K562 (cell line): Measurements from ENCODE around the gene OR5A1. TPM values are rescaled to one million over a fixed set of nuclear protein-coding genes. Genes with fewer than 3 reads are reported as not detected.

ENCODE experiments used
- ATAC-seq: fragments of 200-7000 bp; cut with Tn5 transposase; 3 replicates; pipeline ENCODE4 v1.9.1; 2020; ENCODE audit warnings: moderate library complexity
- BruUV-seq: library from RNA; stranded (reverse); fragments of 400-500 nt; replicated peaks from 2 replicates; lab custom pipeline; 2021; lab: Mats Ljungman, UMichigan
- CTCF ChIA-PET: fragments of 300-600 bp; formaldehyde crosslinking; extraction: SDS; loops from one replicate; lab custom pipeline; 2021; ENCODE audit warnings: low intra/inter-chr PET ratio; lab: Yijun Ruan, JAX
- POLR2A ChIA-PET: fragments of 300-600, 350-650 bp; sonication (Branson Sonifier 250); formaldehyde crosslinking; extraction: SDS; loops from one replicate; lab custom pipeline; 2021; ENCODE audit warnings: antibody characterized with exemption, inconsistent platforms; lab: Yijun Ruan, JAX
- DNase-seq, 4 experiments: peaks; one replicate each; pipeline versions ENCODE4 v3.0.0 to v3.0.0-alpha.2; 2011 to 2018; ENCODE audit warnings: low spot score in 3 of 4, mixed read lengths in 3 of 4; ENCODE audit errors: extremely low read depth in 1 of 4
- FAIRE-seq: peaks from 2 replicates; lab custom pipeline; 2011; peaks lifted over from hg19 to GRCh38; lab: Jason Lieb, UNC
- H2AFZ ChIP-seq: 2 replicates; pipeline ENCODE4 v1.6.0; 2011; ENCODE audit warnings: low read depth, low read length, control low read depth, inconsistent platforms
- H3K27ac ChIP-seq: fragments of 200-600 bp; 3 replicates; pipeline ENCODE4 v1.8.0; 2011; ENCODE audit warnings: low read depth, mild to moderate bottlenecking, control low read depth, inconsistent platforms, low read length, moderate library complexity, mixed read lengths; ENCODE audit errors: extremely low read depth
- H3K27me3 ChIP-seq, 2 experiments: fragments of 300-600 bp in 1 of 2; 2 replicates in 1 of 2; 3 replicates in 1 of 2; pipeline versions ENCODE4 v1.6.0 to v1.8.0; 2011; ENCODE audit warnings: inconsistent platforms in 2 of 2, low read length in 2 of 2, mild to moderate bottlenecking in 1 of 2, mixed read lengths in 1 of 2, moderate library complexity in 1 of 2; ENCODE audit not compliant: control insufficient read depth in 2 of 2, insufficient read depth in 2 of 2
- H3K36me3 ChIP-seq: fragments of 300-600 bp; 3 replicates; pipeline ENCODE4 v1.8.0; 2011; ENCODE audit warnings: mild to moderate bottlenecking, low read length, inconsistent platforms; ENCODE audit not compliant: control insufficient read depth, insufficient read depth
- H3K4me1 ChIP-seq, 2 experiments: fragments of 200-600 bp in 1 of 2; replicated peaks in 1 of 2; 2 replicates in 1 of 2; 3 replicates in 1 of 2; pipeline versions ENCODE4 v1.5.1 to v1.8.0; 2011; ENCODE audit warnings: inconsistent platforms in 2 of 2, low read length in 2 of 2, mild to moderate bottlenecking in 1 of 2, mixed read lengths in 1 of 2, moderate library complexity in 1 of 2; ENCODE audit not compliant: control insufficient read depth in 2 of 2, insufficient read depth in 2 of 2
- H3K4me2 ChIP-seq: 2 replicates; pipeline ENCODE4 v1.6.1; 2011; ENCODE audit warnings: low read length, control low read depth, inconsistent platforms, mixed read lengths; ENCODE audit not compliant: insufficient read depth
- H3K4me3 ChIP-seq: fragments of 200-600 bp; sonication (generic), shearing (Covaris generic); 2 replicates; pipeline ENCODE4 v1.5.1; 2016; ENCODE audit warnings: control low read depth, inconsistent platforms
- H3K79me2 ChIP-seq: fragments of 200-600 bp; 3 replicates; pipeline ENCODE4 v1.8.0; 2011; ENCODE audit warnings: low read length, inconsistent platforms; ENCODE audit not compliant: control insufficient read depth, insufficient read depth
- H3K9ac ChIP-seq, 2 experiments: 2 replicates each; pipeline versions ENCODE4 v1.6.0 to v1.6.1; 2011; ENCODE audit warnings: low read depth in 2 of 2, low read length in 2 of 2, control low read depth in 1 of 2, inconsistent platforms in 1 of 2, mild to moderate bottlenecking in 1 of 2, mixed read lengths in 1 of 2; ENCODE audit not compliant: insufficient read depth in 1 of 2
- H3K9me1 ChIP-seq: one replicate; pipeline ENCODE4 v1.6.0; 2011; ENCODE audit warnings: inconsistent platforms, mild to moderate bottlenecking, low read length, moderate library complexity; ENCODE audit not compliant: control insufficient read depth, insufficient read depth
- H3K9me3 ChIP-seq: replicated peaks from 2 replicates; pipeline ENCODE4 v1.5.1; 2011; ENCODE audit warnings: low read depth, low read length, inconsistent platforms; ENCODE audit not compliant: control insufficient read depth, insufficient read depth
- H4K20me1 ChIP-seq: replicated peaks from 2 replicates; pipeline ENCODE4 v1.6.1; 2011; ENCODE audit warnings: low read length, inconsistent platforms, mixed read lengths; ENCODE audit not compliant: control insufficient read depth, insufficient read depth
- ATF1 ChIP-seq, 2 experiments: fragments of 450-650 bp in 1 of 2; IDR thresholded peaks; 2 replicates each; pipeline ENCODE4 v1.6.1; 2016; ENCODE audit warnings: missing compliant biosample characterization in 1 of 2, missing genetic modification characterization in 1 of 2
- GTF2B ChIP-seq: IDR thresholded peaks from 2 replicates; pipeline ENCODE4 v1.6.1; 2011; ENCODE audit not compliant: insufficient read length; ENCODE audit errors: extremely low read depth
- HEY1 ChIP-seq: fragments of 250-450 bp; sonication (Bioruptor Pico); IDR thresholded peaks from 2 replicates; pipeline ENCODE4 v1.5.0; 2020; ENCODE audit warnings: mild to moderate bottlenecking, moderate library complexity, borderline replicate concordance
- MBD2 ChIP-seq: sonication (generic); IDR thresholded peaks from 2 replicates; pipeline ENCODE4 v1.6.1; 2016; ENCODE audit warnings: low read depth, borderline replicate concordance
- NFXL1 ChIP-seq: fragments of 450-650 bp; formaldehyde crosslinking; IDR thresholded peaks from 2 replicates; pipeline ENCODE4 v1.4.0; 2021; ENCODE audit warnings: mild to moderate bottlenecking
- POLR2G ChIP-seq: fragments of 200-400 bp; formaldehyde crosslinking; IDR thresholded peaks from 2 replicates; pipeline ENCODE4 v1.6.1; 2017; ENCODE audit warnings: low read depth, mild to moderate bottlenecking, antibody characterized with exemption, low read length, moderate library complexity
- PTBP1 ChIP-seq: fragments of 200-400 bp; formaldehyde crosslinking; IDR thresholded peaks from 2 replicates; pipeline ENCODE4 v1.6.1; 2017; ENCODE audit warnings: low read depth, low read length
- TEAD4 ChIP-seq, 2 experiments: sonication (generic) in 1 of 2; formaldehyde crosslinking in 1 of 2; IDR thresholded peaks; 2 replicates each; pipeline versions ENCODE4 v1.6.1 to v1.8.0; 2012 to 2022; ENCODE audit warnings: borderline replicate concordance in 1 of 2, inconsistent platforms in 1 of 2, low read length in 1 of 2, mild to moderate bottlenecking in 1 of 2, missing genetic modification reagents in 1 of 2
- TSHZ1 ChIP-seq: fragments of 250-450 bp; sonication (Bioruptor Pico); IDR thresholded peaks from 2 replicates; pipeline ENCODE4 v1.4.0; 2020; ENCODE audit warnings: mild to moderate bottlenecking, moderate library complexity
- ZBTB26 ChIP-seq: fragments of 450-650 bp; formaldehyde crosslinking; IDR thresholded peaks from 2 replicates; pipeline ENCODE4 v1.4.0; 2022; ENCODE audit warnings: missing genetic modification characterization
- ZNF197 ChIP-seq: fragments of 200-800 bp; sonication (Bioruptor generic); IDR thresholded peaks from 2 replicates; pipeline ENCODE4 v1.6.1; 2016; ENCODE audit warnings: low read depth, missing genetic modification characterization, missing compliant biosample characterization
- ZNF764 ChIP-seq: fragments of 250-450 bp; sonication (Bioruptor Pico); IDR thresholded peaks from 2 replicates; pipeline ENCODE4 v1.4.0; 2020; ENCODE audit warnings: low read depth, mild to moderate bottlenecking, moderate library complexity
- ZSCAN32 ChIP-seq: fragments of 450-650 bp; formaldehyde crosslinking; IDR thresholded peaks from 2 replicates; pipeline ENCODE4 v1.4.0; 2020; ENCODE audit warnings: mild to moderate bottlenecking, moderate library complexity
- WGBS: fragments of 100-300 bp; shearing (Covaris generic); methylation state at CpG from one replicate; pipeline ENCODE4 v1.1.6; 2016; ENCODE audit warnings: low coverage, mixed read lengths; ENCODE audit not compliant: insufficient coverage; ENCODE audit errors: missing lambda C conversion rate; 5-methylcytosine and 5-hydroxymethylcytosine counted together
- in situ Hi-C: fragments of 300-500 bp; cut with MboI; formaldehyde crosslinking; loops from 4 replicates; pipeline ENCODE4 v1.15.0; 2018; ENCODE audit warnings: inconsistent platforms, mixed read lengths
- intact Hi-C: fragments of 100-400 bp; cut with micrococcal nuclease; formaldehyde crosslinking; loops from 2 replicates; pipeline ENCODE4 v1.14.2; 2022
- polyA plus RNA-seq, 8 experiments: library from polyadenylated mRNA; depleted of rRNA in 4 of 8; stranded (reverse) in 5 of 8; unstranded in 3 of 8; fragments of >200 nt; fragmentation: Nextera tagmentation in 2 of 8; fragmentation: Illumina TruSeq in 1 of 8; extraction: Ambion mirVana in 2 of 8; extraction: Trizol in 1 of 8; gene quantifications; 2 replicates each; pipeline versions ENCODE4 v1.2.1 to v1.2.3, GENCODE V29; 2011 to 2014; ENCODE audit warnings: inconsistent platforms in 1 of 8, missing spikeins in 1 of 8
- total RNA-seq, 7 experiments: library from RNA; depleted of rRNA in 6 of 7; stranded (reverse); fragments of >200 nt in 6 of 7; fragmentation: Illumina TruSeq in 2 of 7; extraction: Trizol in 2 of 7; gene quantifications; 2 replicates each; pipeline versions ENCODE4 v1.2.1 to v1.2.3, GENCODE V29; 2011 to 2021; ENCODE audit warnings: low replicate concordance in 1 of 7

The OR5A1 gene
- total and polyA plus RNA-seq, 9 of the 15 experiments (the other 6 are each of a cell fraction or from before 2014, with no cell fraction given), result not detected

GRCh38 chr11:59459916-59460315 lies 23.6 kb downstream of the OR5A1 start (continued):
- no peak for TF ChIP-seq TSHZ1 (CRISPR knock-in tag)

- intact Hi-C loops, result no loop called here
- no peak overlapping the region for H3K4me3 ChIP-seq
- TF ChIP-seq POLR2G, result no peak
- TF ChIP-seq ATF1 (CRISPR knock-in tag; IDR thresholded peaks at IDR 0.05), result no peak
- TF ChIP-seq ATF1 (tag; IDR thresholded peaks at IDR 0.05), result no peak
- TF ChIP-seq ZSCAN32 (CRISPR knock-in tag), result no peak
- TF ChIP-seq PTBP1, result no peak
- TF ChIP-seq GTF2B, result no peak
- TF ChIP-seq ZBTB26 (CRISPR knock-in tag), result no peak
- TF ChIP-seq TEAD4 (IDR thresholded peaks at IDR 0.05; ENCODE audit: low read length), result no peak
- TF ChIP-seq TEAD4 (CRISPR knock-in tag; IDR thresholded peaks at IDR 0.05; ENCODE audit: borderline replicate concordance), result no peak
- TF ChIP-seq HEY1, result no peak
- TF ChIP-seq NFXL1 (CRISPR knock-in tag), result no peak
- TF ChIP-seq ZNF197 (CRISPR knock-in tag), result no peak
- TF ChIP-seq MBD2, result no peak
- TF ChIP-seq ZNF764 (CRISPR knock-in tag), result no peak
These were observed 26.9 kb downstream of the OR5A1 start for GRCh38 chr11:59463190-59463641.

More at GRCh38 chr11:59463190-59463641, 26.9 kb downstream of the OR5A1 start:
- no peaks in the 10 kb centered on the region for H3K9me3 ChIP-seq
- ChIA-PET POLR2A (no interaction called here), CTCF (interaction anchor here (0.6 kb wide), 1 partner anchor 206 kb away, joined by 3 read pairs; no protein-coding TSS in a partner anchor)
- FAIRE-seq (no peak), ATAC-seq (peak; percentile 38; the same call in 1 of the 3 replicates), DNase-seq (no peak)
- H3K36me3 ChIP-seq, result no peaks in the 10 kb centered on the region
- no peak overlapping the region for H3K4me2 ChIP-seq
- H3K27ac ChIP-seq, result no peak overlapping the region
- H2AFZ ChIP-seq, result no peak overlapping the region
- peaks cover 0 to 7% of the 10 kb centered on the region in 2 experiments; a peak in 3 of 5 replicates for H3K27me3 ChIP-seq
- no peaks in the 10 kb centered on the region for H3K9me1 ChIP-seq
- H3K79me2 ChIP-seq, result no peaks in the 10 kb centered on the region
- H3K4me1 ChIP-seq, result no peaks in the 10 kb centered on the region
- no TSS peak for BruUV-seq
- WGBS, result 1% methylated on average over 5 of the region's 5 CpGs
- no peaks in the 10 kb centered on the region for H4K20me1 ChIP-seq
- in situ Hi-C loops, result no loop called here
- H3K9ac ChIP-seq, result no peak overlapping the region
